HepG2 (cell line): ENCODE results near the gene MACROD2. TPM values are rescaled to one million over a fixed set of nuclear protein-coding genes. Genes with fewer than 3 reads are reported as not detected.
A peak's percentile ranks its signal among the peaks of the same experiment; 100 is the strongest.

Experiments used
- ATAC-seq: fragments of 200-7000 bp; cut with Tn5 transposase; 3 replicates; pipeline ENCODE4 v1.9.1; 2020; ENCODE audit warnings: mild to moderate bottlenecking, moderate library complexity
- BruUV-seq: library from RNA; stranded (reverse); fragments of 400-500 nt; replicated peaks from 2 replicates; lab custom pipeline; 2021; lab: Mats Ljungman, UMichigan
- CTCF ChIA-PET: fragments of 300-600 bp; formaldehyde crosslinking; extraction: SDS; loops from one replicate; lab custom pipeline; 2021; ENCODE audit warnings: low total read pairs, inconsistent platforms, low intra/inter-chr PET ratio; lab: Yijun Ruan, JAX
- POLR2A ChIA-PET: fragments of 350-600 bp; sonication (Branson Sonifier 250); formaldehyde crosslinking; loops from one replicate; lab custom pipeline; 2020; ENCODE audit warnings: antibody characterized with exemption, inconsistent platforms; lab: Yijun Ruan, JAX
- DNase-seq: peaks from one replicate; pipeline ENCODE4 v3.0.0-alpha.2; 2015; ENCODE audit warnings: low spot score
- FAIRE-seq: peaks from 3 replicates; lab custom pipeline; 2011; peaks lifted over from hg19 to GRCh38; lab: Jason Lieb, UNC
- H2AFZ ChIP-seq: one replicate; pipeline ENCODE4 v1.6.1; 2011; ENCODE audit warnings: low read length, inconsistent platforms
- H3K27ac ChIP-seq: fragments of 300-600 bp; 3 replicates; pipeline ENCODE4 v1.8.0; 2011; ENCODE audit warnings: mixed run types, mild to moderate bottlenecking, mixed read lengths, low read length, inconsistent platforms; ENCODE audit not compliant: insufficient read depth; ENCODE audit errors: extremely low read length
- H3K27me3 ChIP-seq, 2 experiments: fragments of 200-600 bp in 1 of 2; 2 replicates in 1 of 2; 3 replicates in 1 of 2; pipeline versions ENCODE4 v1.6.0 to v1.8.0; 2011; ENCODE audit warnings: low read length in 2 of 2, mild to moderate bottlenecking in 2 of 2, moderate library complexity in 2 of 2, inconsistent platforms in 1 of 2; ENCODE audit not compliant: insufficient read depth in 2 of 2, control insufficient read depth in 1 of 2
- H3K36me3 ChIP-seq, 2 experiments: fragments of 200-600 bp in 1 of 2; replicated peaks in 1 of 2; 2 replicates in 1 of 2; 3 replicates in 1 of 2; pipeline versions ENCODE4 v1.5.1 to v1.8.0; 2011; ENCODE audit warnings: low read length in 2 of 2, inconsistent platforms in 1 of 2; ENCODE audit not compliant: insufficient read depth in 2 of 2, control insufficient read depth in 1 of 2
- H3K4me1 ChIP-seq: 2 replicates; pipeline ENCODE4 v1.5.1; 2012; ENCODE audit warnings: low read length, inconsistent platforms; ENCODE audit not compliant: insufficient read depth
- H3K4me2 ChIP-seq: 2 replicates; pipeline ENCODE4 v1.6.0; 2011; ENCODE audit warnings: low read depth, low read length, inconsistent platforms
- H3K4me3 ChIP-seq, 3 experiments: fragments of 200-600 bp in 1 of 3; sonication (generic), shearing (Covaris generic) in 1 of 3; replicated peaks in 1 of 3; 2 replicates each; pipeline ENCODE4 v1.5.1; 2011 to 2016; ENCODE audit warnings: low read length in 3 of 3, inconsistent platforms in 2 of 3, low read depth in 2 of 3, mild to moderate bottlenecking in 2 of 3, control low read depth in 1 of 3, mixed read lengths in 1 of 3; ENCODE audit not compliant: insufficient read depth in 1 of 3
- H3K79me2 ChIP-seq: one replicate; pipeline ENCODE4 v1.6.1; 2011; ENCODE audit warnings: low read length, inconsistent platforms; ENCODE audit not compliant: insufficient read depth
- H3K9ac ChIP-seq: 2 replicates; pipeline ENCODE4 v1.6.0; 2011; ENCODE audit warnings: mild to moderate bottlenecking, low read depth, low read length, inconsistent platforms; ENCODE audit not compliant: insufficient read depth
- H3K9me3 ChIP-seq: 2 replicates; pipeline ENCODE4 v1.5.1; 2012; ENCODE audit warnings: mild to moderate bottlenecking, low read length
- H4K20me1 ChIP-seq: 2 replicates; pipeline ENCODE4 v1.6.0; 2011; ENCODE audit warnings: inconsistent platforms, mild to moderate bottlenecking, low read length, moderate library complexity; ENCODE audit not compliant: insufficient read depth
- CBX5 ChIP-seq: sonication (generic); formaldehyde crosslinking; IDR thresholded peaks from 2 replicates; pipeline ENCODE4 v1.4.0; 2020; ENCODE audit warnings: missing genetic modification reagents, borderline replicate concordance
- EZH2 ChIP-seq: conservative IDR thresholded peaks from 2 replicates; pipeline ENCODE4 v1.6.1; 2012; ENCODE audit warnings: mild to moderate bottlenecking, low read depth, low read length, moderate library complexity
- JARID2 ChIP-seq: sonication (generic); formaldehyde crosslinking; IDR thresholded peaks from 2 replicates; pipeline ENCODE4 v1.8.1; 2023; ENCODE audit warnings: missing genetic modification reagents, inconsistent platforms; ENCODE audit not compliant: insufficient replicate concordance
- JDP2 ChIP-seq: sonication (generic); formaldehyde crosslinking; IDR thresholded peaks from 2 replicates; pipeline ENCODE4 v1.8.1; 2022; ENCODE audit warnings: missing genetic modification reagents, borderline replicate concordance
- MIXL1 ChIP-seq: IDR thresholded peaks from 2 replicates; pipeline ENCODE4 v1.6.1; 2016
- PHF5A ChIP-seq: IDR thresholded peaks from one replicate; pipeline ENCODE4 v1.6.1; 2018; ENCODE audit warnings: low read depth, missing genetic modification reagents; ENCODE audit not compliant: unreplicated experiment
- POGZ ChIP-seq: sonication (generic); formaldehyde crosslinking; IDR thresholded peaks from 2 replicates; pipeline ENCODE4 v1.4.0; 2020; ENCODE audit warnings: mild to moderate bottlenecking, missing genetic modification reagents
- PRPF4 ChIP-seq: fragments of 200-400 bp; formaldehyde crosslinking; IDR thresholded peaks from 2 replicates; pipeline ENCODE4 v1.6.1; 2016; ENCODE audit warnings: low read length, low read depth; ENCODE audit not compliant: poor library complexity, severe bottlenecking
- RAD21 ChIP-seq: fragments of 450-650 bp; formaldehyde crosslinking; IDR thresholded peaks from 2 replicates; pipeline ENCODE4 v1.5.0; 2020; ENCODE audit warnings: mild to moderate bottlenecking
- SAP130 ChIP-seq: IDR thresholded peaks from 2 replicates; pipeline ENCODE4 v1.6.1; 2016; ENCODE audit warnings: low read depth
- SATB2 ChIP-seq: sonication (generic); formaldehyde crosslinking; IDR thresholded peaks from 2 replicates; pipeline ENCODE4 v1.5.0; 2020; ENCODE audit warnings: missing genetic modification reagents
- SMAD9 ChIP-seq: sonication (generic); formaldehyde crosslinking; IDR thresholded peaks from 2 replicates; pipeline ENCODE4 v1.5.1; 2020; ENCODE audit warnings: mild to moderate bottlenecking, missing genetic modification reagents
- ZNF264 ChIP-seq: sonication (generic); formaldehyde crosslinking; IDR thresholded peaks from 2 replicates; pipeline ENCODE4 v1.4.0; 2020; ENCODE audit warnings: missing genetic modification reagents
- ZNF441 ChIP-seq: sonication (generic); formaldehyde crosslinking; IDR thresholded peaks from 2 replicates; pipeline ENCODE4 v1.7.0; 2021; ENCODE audit warnings: missing genetic modification reagents, borderline replicate concordance
- ZSCAN21 ChIP-seq: sonication (generic); formaldehyde crosslinking; IDR thresholded peaks from 2 replicates; pipeline ENCODE4 v1.8.0; 2022; ENCODE audit warnings: mild to moderate bottlenecking, missing genetic modification reagents, moderate library complexity, borderline replicate concordance
- WGBS: methylation state at CpG from one replicate; pipeline ENCODE4 v1.1.6; 2017; ENCODE audit warnings: low lambda C conversion rate; 5-methylcytosine and 5-hydroxymethylcytosine counted together
- in situ Hi-C: cut with HindIII; loops from 2 replicates; pipeline ENCODE4 v1.10.0; 2017; ENCODE audit warnings: low pct_unique_long_range_greater_than_20kb; ENCODE audit not compliant: extremely low pct_ligation_motif_present
- intact Hi-C: fragments of 100-400 bp; cut with micrococcal nuclease; formaldehyde crosslinking; loops from one replicate; pipeline ENCODE4 v1.10.0; 2022; ENCODE audit not compliant: unreplicated experiment
- polyA plus RNA-seq, 8 experiments: library from polyadenylated mRNA; depleted of rRNA in 3 of 8; stranded (reverse) in 7 of 8; unstranded in 1 of 8; fragments of >200 nt; fragmentation: Illumina TruSeq in 4 of 8; extraction: Trizol in 4 of 8; gene quantifications; 2 replicates each; pipeline versions ENCODE4 v1.2.1 to v1.2.3, GENCODE V29; 2011 to 2016; ENCODE audit warnings: low read depth in 4 of 8, missing spikeins in 1 of 8, mixed read lengths in 1 of 8; ENCODE audit not compliant: insufficient read depth in 1 of 8
- total RNA-seq, 5 experiments: library from RNA; depleted of rRNA; stranded (reverse); fragments of >200 nt; fragmentation: Illumina TruSeq; extraction: Trizol; gene quantifications; 2 replicates each; pipeline ENCODE4 v1.2.3, GENCODE V29; 2016; ENCODE audit warnings: low read depth in 1 of 5
- TF ChIP-seq, protein P1 (sequence below), 2 experiments: fragments of 450-650 bp in 1 of 2; sonication (generic) in 1 of 2; formaldehyde crosslinking; IDR thresholded peaks; 2 replicates each; pipeline versions ENCODE4 v1.5.0 to v1.8.0; 2020 to 2022; ENCODE audit warnings: mild to moderate bottlenecking in 1 of 2, missing genetic modification reagents in 1 of 2

The MACROD2 gene
- total and polyA plus RNA-seq, 2 of the 13 experiments (the other 11 are each of a cell fraction or from before 2014, with no cell fraction given), result 0.13 to 0.51 TPM

DNA sequence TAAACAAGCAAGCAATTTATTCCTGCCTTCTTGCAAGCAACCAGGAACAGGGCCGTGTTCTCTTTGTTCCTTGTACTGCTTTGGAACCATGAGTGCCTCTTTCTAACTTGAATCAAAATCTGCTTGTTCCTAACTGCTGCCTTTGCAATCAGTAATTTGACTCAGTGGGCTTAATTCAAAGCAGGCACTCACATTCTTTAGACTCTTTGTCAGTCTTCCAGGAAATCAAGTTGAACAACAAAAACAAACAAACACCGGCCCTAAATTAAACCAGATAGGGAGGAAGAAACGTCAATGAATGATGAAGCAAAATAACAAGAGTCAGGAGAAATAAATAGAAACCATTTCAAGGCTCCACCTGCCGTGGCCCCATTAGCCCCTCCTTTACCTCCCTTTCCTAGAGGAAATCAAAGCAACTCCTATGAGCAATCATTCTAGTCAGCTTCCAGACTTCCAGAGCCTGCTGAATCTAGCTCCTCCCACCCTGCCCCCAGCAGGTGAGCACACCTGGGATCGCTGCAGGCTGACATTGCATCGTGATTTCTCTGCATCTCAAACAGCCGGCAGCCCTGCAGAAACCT, 924.3 kb downstream of the MACROD2 start:
- TF ChIP-seq, protein P1, sequence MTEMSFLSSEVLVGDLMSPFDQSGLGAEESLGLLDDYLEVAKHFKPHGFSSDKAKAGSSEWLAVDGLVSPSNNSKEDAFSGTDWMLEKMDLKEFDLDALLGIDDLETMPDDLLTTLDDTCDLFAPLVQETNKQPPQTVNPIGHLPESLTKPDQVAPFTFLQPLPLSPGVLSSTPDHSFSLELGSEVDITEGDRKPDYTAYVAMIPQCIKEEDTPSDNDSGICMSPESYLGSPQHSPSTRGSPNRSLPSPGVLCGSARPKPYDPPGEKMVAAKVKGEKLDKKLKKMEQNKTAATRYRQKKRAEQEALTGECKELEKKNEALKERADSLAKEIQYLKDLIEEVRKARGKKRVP (CRISPR knock-in tag; IDR thresholded peaks at IDR 0.05), result 0 out of 4 replicates have a peak, but pooled peaks of 1 of the 2 experiments have one; percentile 6
- no peak for TF ChIP-seq POGZ (CRISPR knock-in tag)
- ATAC-seq (no peak), DNase-seq (no peak), FAIRE-seq (no peak)
- Histone ChIP-seq H3K9ac (no peak overlapping the region), H3K4me3 (no peak overlapping the region), H3K79me2 (no peaks in the 10 kb centered on the region), H3K4me2 (0 out of 2 replicates have a peak overlapping the region, but pooled peaks have one; percentile 2), H4K20me1 (no peaks in the 10 kb centered on the region), H2AFZ (no peak overlapping the region), H3K4me1 (no peaks in the 10 kb centered on the region), H3K36me3 (no peaks in the 10 kb centered on the region), H3K27ac (no peak overlapping the region), H3K9me3 (no peaks in the 10 kb centered on the region), H3K27me3 (peaks cover 0 to 9% of the 10 kb centered on the region in 2 experiments; a peak in 1 of 5 replicates)
- intact Hi-C loops, result no loop called here
- in situ Hi-C loops, result no loop called here
- WGBS, result 9% methylated on average over 7 of the region's 7 CpGs
- no TSS peak for BruUV-seq
- CTCF ChIA-PET, result no interaction called here
- POLR2A ChIA-PET, result no interaction called here

GRCh38 chr20:14921513-14921912, 926.2 kb downstream of the MACROD2 start:
- H3K27me3 ChIP-seq, result 0 out of 5 replicates have a peak, but pooled peaks cover 0 to 3% of the 10 kb centered on the region in 2 experiments
- in situ Hi-C loops, result no loop called here
- ATAC-seq (no peak), FAIRE-seq (no peak), DNase-seq (no peak)
- no peaks in the 10 kb centered on the region for H3K9me3 ChIP-seq
- no peak overlapping the region for H3K9ac ChIP-seq
- no peak overlapping the region for H3K27ac ChIP-seq
- ChIA-PET CTCF (no interaction called here), POLR2A (no interaction called here)
- no peaks in the 10 kb centered on the region for H4K20me1 ChIP-seq
- WGBS, result 27% methylated on average over 1 of the region's 1 CpG
- H3K4me1 ChIP-seq, result no peaks in the 10 kb centered on the region
- no TSS peak for BruUV-seq
- TF ChIP-seq ZSCAN21 (no peak), MIXL1 (CRISPR knock-in tag) (no peak), RAD21 (no peak), PHF5A (no peak), ZNF264 (CRISPR knock-in tag) (no peak), SMAD9 (CRISPR knock-in tag) (no peak), SAP130 (CRISPR knock-in tag) (no peak), SATB2 (CRISPR knock-in tag) (no peak), PRPF4 (no peak), JDP2 (CRISPR knock-in tag) (no peak), CBX5 (CRISPR knock-in tag) (no peak), ZNF441 (no peak), JARID2 (no peak), EZH2 (no peak)
- H3K79me2 ChIP-seq, result no peaks in the 10 kb centered on the region
- H2AFZ ChIP-seq, result no peak overlapping the region
- no peaks in the 10 kb centered on the region for H3K36me3 ChIP-seq
- intact Hi-C loops, result no loop called here
- H3K4me3 ChIP-seq, result no peak overlapping the region
- H3K4me2 ChIP-seq, result no peak overlapping the region
